Retinal pigment epithelial cell (primary cell): ENCODE data around the gene PDZRN3.

ENCODE experiments used
- DNase-seq: peaks from one replicate; pipeline ENCODE4 v3.0.0-alpha.2; 2010; ENCODE audit warnings: low read depth
- H3K4me3 ChIP-seq: 2 replicates; pipeline ENCODE4 v1.5.1; 2011; ENCODE audit warnings: mild to moderate bottlenecking, low read length, control low read depth, moderate library complexity
- CTCF ChIP-seq: conservative IDR thresholded peaks from 2 replicates; pipeline ENCODE4 v1.5.1; 2011; ENCODE audit warnings: low read depth, low read length, control low read depth, inconsistent platforms

Gene PDZRN3

GRCh38 chr3:73474619-73475018, 150.1 kb downstream of the PDZRN3 start:
- no peak overlapping the region for H3K4me3 ChIP-seq
- TF ChIP-seq CTCF = no peak
- DNase-seq = no peak

GRCh38 chr3:73473898-73474416, 150.8 kb downstream of the PDZRN3 start:
- no peak overlapping the region for H3K4me3 ChIP-seq
- no peak for TF ChIP-seq CTCF
- DNase-seq = no peak

- DNase-seq = no peak
- TF ChIP-seq CTCF = no peak
- no peak overlapping the region for H3K4me3 ChIP-seq
Measured at GRCh38 chr3:73473181-73473897, 151.4 kb downstream of the PDZRN3 start.

GRCh38 chr3:73471986-73472787, 152.6 kb downstream of the PDZRN3 start:
- H3K4me3 ChIP-seq = no peak overlapping the region
- no peak for TF ChIP-seq CTCF
- no peak for DNase-seq

GRCh38 chr3:73470860-73471259, 153.9 kb downstream of the PDZRN3 start:
- no peak for TF ChIP-seq CTCF
- no peak overlapping the region for H3K4me3 ChIP-seq

GRCh38 chr3:73469331-73469730, 155.4 kb downstream of the PDZRN3 start:
- H3K4me3 ChIP-seq = no peak overlapping the region
- no peak for DNase-seq
- TF ChIP-seq CTCF = no peak

More at GRCh38 chr3:73470860-73471259, 153.9 kb downstream of the PDZRN3 start:
- no peak for DNase-seq
